A172 (cell line): ENCODE measurements around the gene RBM6. TPM values are rescaled to one million over a fixed set of nuclear protein-coding genes. Genes with fewer than 3 reads are reported as not detected.
A peak's percentile ranks its signal among the peaks of the same experiment; 100 is the strongest.
"Not testable (repeated sequence)": the region's sequence is repeated elsewhere in the genome, so short reads cannot be mapped to it uniquely, and the experiment has no call there.

ENCODE experiments used
- DNase-seq: peaks from one replicate; pipeline ENCODE4 v3.0.0-alpha.2; 2015; ENCODE audit warnings: low spot score
- total RNA-seq: library from RNA; depleted of rRNA; stranded (reverse); fragments of >200 nt; shearing (Covaris generic); gene quantifications from 2 replicates; pipeline ENCODE4 v1.2.3, GENCODE V29; 2014

The RBM6 gene
- total RNA-seq, 1 experiment from 2014 or later = 36.6 TPM

DNA sequence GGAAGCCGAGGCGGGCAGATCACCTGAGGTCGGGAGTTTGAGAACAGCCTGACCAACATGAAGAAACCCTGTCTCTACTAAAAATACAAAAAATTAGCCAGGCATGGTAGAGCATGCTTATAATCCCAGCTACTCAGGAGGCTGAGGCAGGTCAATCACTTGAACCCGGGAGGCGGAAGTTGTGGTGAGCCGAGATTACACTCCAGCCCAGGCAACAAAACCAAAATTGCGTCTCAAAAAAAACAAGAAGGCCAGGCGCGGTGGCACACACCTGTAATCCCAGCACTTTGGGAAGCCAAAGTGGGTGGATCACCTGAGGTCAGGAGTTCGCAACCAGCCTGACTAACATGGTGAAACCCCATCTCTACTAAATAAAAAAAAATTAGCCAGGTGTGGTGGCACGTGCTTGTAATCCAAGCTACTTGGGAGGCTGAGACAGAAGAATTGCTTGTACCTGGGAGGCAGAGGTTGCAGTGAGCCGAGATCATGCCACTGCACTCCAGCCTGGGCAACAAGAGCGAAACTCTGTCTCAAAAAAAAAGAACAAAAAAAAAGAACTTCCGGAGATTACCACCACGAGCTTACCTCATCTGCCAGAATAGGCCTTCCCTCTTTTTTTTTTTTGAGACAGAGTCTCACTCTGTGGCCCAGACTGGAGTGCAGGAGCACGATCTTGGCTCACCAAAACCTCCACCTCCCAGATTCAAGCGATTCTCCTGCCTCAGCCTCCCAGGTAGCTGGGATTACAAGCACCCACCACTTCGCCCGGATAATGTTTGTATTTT is 22.0 kb upstream of the RBM6 start:
- DNase-seq = not testable (repeated sequence)

DNA sequence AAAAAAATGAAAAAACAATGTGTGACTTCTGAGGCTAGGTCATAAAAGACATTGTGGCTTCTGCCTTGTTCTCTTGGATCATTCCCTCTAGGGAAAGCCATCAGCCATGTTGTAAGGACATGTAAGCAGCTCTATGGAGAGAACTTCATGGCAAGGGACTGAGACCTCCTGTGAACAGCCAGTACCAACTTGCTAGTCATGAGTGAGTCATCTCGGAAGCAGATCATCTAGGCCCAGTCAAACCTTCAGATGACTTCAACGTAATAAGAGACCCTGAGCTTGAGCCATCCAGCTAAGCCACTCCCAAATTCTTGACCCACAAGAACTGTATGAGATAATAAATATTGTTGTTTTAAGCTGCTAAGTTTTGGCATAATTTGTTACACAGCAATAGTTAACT is 15.3 kb upstream of the RBM6 start:
- DNase-seq = peak; percentile 60

DNA sequence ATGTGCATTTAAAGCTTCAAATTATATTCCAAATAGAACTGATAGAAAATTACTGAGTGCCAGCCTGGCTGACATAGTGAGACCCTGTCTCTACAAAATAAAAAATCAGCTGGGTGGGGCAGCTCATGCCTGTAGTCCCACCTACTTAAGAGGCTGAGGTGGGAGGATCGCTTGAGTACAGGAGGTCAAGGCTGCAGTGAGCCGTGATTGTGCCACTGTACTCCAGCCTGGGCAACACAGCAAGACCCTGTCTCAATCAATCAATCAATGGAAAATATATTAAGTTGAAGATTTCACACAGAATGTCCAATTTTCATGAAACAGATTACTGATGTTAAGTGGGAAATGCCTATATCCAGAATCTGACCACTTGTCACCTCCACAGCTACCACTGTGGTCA is 14.5 kb upstream of the RBM6 start:
- DNase-seq = no peak

GRCh38 chr3:49926117-49926728 is 13.7 kb upstream of the RBM6 start:
- DNase-seq = no peak

DNA sequence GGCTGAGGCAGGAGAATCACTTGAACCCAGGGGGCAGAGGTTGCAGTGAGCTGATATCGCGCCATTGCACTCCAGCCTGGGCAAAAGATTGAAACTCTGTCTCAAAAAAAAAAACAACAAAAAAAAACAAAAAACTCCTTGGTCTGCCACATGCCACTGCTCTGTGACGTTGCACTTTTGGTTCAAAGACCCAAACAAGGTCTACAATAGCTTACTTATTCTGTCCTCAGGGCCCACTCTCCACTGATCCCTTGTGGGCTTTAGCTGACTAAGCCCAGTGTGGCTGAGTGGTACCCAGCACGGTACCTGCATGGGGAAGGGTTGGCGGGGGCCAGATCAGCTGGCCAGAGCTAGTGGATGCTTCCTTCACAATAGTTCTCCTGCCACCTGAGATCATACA is 12.2 kb upstream of the RBM6 start:
- no peak for DNase-seq

GRCh38 chr3:49928481-49929017 is 11.4 kb upstream of the RBM6 start:
- no peak for DNase-seq

DNA sequence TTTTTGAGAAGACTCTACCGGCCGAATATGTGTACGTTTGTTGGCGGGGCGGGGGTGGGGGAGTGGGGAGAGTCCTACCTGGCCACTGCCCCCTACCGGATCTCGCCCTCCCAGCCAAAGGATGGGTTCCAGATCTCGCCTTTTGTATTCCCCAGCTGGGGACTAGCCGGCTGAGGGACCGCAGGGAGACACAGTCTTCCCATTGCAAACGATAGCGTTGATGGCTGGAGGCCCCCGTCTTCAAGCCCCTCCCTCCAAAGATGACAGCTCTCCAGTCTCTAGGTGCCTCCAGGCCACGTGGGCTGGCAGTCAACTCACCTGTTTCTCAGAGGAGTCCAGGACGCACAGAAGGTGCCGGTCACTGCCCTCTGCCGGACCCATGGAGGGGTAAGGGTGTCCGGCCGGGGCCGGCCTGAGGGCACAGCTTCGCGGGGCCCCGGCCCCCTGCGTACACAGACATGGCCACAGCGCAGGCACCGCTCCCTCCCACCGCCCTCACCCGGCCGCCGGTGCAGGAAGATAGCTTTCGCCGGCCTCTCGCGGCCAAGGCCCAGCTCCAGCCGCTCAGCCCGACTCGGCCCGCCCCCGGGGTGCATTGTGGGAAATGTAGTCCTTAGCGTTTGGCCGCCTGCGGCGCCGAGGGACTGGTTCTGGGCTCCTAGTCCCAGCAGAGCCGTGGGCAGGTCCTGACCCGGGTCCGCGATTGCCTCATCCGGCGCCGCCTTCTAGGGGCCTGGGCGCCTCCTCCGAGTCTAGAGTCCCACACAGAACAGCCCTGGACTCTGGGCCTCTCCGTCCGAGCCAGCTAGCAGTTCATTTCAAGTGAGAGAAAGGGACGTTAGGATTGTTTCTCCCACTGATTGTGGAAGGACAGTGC is 10.4 kb upstream of the RBM6 start, which contains the start of gene MON1A:
Gene MON1A (minus strand): TSS at position 521 of the 877 bp plus-strand sequence. CDS start 16,465 bp downstream, outside the sequence.
- DNase-seq = peak; percentile 71

- DNase-seq = no peak
Measured at GRCh38 chr3:49930168-49930690, 9.7 kb upstream of the RBM6 start.

GRCh38 chr3:49930922-49931321 is 9.0 kb upstream of the RBM6 start:
- DNase-seq = peak; percentile 25

- not testable (repeated sequence) for DNase-seq
Measured at GRCh38 chr3:49932281-49932680, 7.7 kb upstream of the RBM6 start.

- no peak for DNase-seq
Measured at GRCh38 chr3:49937090-49937489, 2.9 kb upstream of the RBM6 start.

DNA sequence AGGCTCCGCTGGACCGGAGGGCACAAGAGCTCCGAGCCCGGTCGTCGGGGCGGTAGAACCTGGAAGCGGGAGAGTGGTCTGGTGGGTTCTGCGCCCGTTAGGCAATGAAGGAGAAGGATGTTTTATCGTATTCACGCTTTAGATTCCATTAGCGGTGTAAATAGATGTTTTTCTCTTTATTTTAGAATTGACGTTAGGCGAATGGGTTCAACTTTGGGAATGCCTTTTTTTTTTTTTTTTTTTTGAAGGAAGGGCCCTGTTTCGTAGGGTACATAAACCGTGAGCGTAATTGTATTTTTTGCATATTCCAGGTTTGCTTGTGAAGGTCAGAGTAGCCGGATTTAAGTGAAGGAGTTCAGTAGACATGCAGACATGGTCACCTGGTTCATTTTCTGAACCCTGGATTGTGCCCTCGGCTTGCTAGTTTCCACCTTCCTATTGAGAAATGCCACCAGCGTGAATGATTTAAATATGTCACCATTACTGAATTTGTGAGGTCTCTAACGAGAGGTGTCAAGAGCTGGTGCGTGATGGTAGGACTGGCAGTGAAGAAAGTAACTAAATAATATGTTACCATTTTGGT is 808 bp downstream of the RBM6 start:
- no peak for DNase-seq

GRCh38 chr3:49942651-49943050 is 2.7 kb downstream of the RBM6 start:
- DNase-seq = no peak

- no peak for DNase-seq
Measured at GRCh38 chr3:49952924-49953323, 13.0 kb downstream of the RBM6 start.

- DNase-seq = no peak
Measured at GRCh38 chr3:49955636-49956035, 15.7 kb downstream of the RBM6 start.

GRCh38 chr3:49966233-49966942 is 26.4 kb downstream of the RBM6 start:
- no peak for DNase-seq

DNA sequence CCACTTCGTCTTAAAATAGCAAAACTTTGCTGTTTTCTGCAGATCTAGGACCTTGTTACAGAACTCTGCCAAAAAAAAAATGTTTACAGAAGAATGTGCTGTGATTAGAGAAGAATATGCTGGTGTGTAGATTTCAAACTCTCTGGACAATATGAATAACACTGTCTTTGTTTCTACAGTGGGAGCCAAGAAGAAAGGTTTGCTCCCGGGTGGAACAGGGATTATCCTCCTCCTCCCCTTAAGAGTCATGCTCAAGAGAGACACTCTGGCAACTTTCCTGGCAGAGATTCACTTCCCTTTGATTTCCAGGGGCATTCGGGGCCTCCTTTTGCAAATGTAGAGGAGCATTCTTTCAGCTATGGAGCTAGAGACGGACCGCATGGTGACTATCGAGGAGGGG is 27.3 kb downstream of the RBM6 start:
- no peak for DNase-seq

DNA sequence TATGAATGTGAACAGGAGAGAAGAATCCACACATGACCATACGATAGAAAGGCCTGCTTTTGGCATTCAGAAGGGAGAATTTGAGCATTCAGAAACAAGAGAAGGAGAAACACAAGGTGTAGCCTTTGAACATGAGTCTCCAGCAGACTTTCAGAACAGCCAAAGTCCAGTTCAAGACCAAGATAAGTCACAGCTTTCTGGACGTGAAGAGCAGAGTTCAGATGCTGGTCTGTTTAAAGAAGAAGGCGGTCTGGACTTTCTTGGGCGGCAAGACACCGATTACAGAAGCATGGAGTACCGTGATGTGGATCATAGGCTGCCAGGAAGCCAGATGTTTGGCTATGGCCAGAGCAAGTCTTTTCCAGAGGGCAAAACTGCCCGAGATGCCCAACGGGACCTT is 28.4 kb downstream of the RBM6 start:
- no peak for DNase-seq

DNA sequence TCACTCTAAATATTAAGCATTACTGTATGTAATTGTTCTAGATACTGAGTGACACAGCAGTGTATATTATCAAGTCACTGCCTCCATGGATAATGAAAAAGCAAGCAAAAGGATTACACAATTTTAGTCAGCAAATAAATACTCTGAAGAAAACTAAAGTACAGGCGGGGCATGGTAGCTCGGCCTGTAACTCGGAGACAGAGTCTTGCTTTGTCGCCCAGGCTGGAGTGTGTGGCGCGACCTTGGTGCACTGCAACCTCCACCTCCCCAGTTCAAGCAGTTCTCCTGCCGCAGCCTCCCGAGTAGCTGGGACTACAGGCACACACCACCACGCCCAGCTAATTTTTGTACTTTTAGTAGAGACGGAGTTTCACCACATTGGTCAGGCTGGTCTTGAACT is 32.7 kb downstream of the RBM6 start:
- DNase-seq = no peak

DNA sequence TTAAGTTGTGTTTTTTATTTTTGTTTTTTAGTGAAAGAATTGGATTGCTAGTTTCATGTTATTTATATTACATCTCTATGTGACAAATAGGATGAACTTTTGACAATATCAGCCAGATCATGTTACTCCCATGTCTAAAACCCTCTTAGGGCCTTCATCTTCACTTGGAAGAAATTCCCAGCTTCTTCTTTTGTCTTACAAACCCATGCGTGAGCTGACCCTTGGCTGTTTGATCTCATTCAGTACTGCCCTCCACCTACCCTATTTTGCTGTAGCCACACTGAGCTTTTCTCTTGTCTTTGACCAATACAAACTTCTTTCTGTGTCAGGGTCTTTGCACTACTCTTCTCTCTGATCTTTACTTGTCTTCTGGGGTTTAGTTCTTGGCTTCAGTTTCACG is 37.0 kb downstream of the RBM6 start:
- DNase-seq = no peak

DNA sequence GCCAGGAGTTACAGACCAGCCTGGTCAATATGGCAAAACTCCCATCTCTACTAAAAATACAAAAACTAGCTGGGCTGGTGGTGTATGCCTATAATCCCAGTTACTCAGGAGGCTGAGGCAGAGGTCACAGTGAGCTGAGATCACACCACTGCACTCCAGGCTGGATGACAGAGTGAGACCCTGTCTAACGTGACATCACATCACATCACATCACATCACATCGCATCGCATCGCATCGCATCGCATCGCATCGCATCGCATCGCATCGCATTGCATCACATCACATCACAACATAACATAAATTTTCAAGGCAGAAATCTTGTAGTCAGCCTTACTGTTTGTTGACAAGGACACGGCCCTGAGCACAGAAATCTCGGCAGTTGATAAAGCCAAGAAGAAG is 44.4 kb downstream of the RBM6 start:
- DNase-seq = no peak
